Mucosa of gallbladder (tissue), 1 donor: Measurements from ENCODE around the gene TFF2. TPM values are rescaled to one million over a fixed set of nuclear protein-coding genes. Genes with fewer than 3 reads are reported as not detected.

Source experiments
- DNase-seq: peaks from one replicate; pipeline ENCODE4 v3.0.0-alpha.2; 2020; ENCODE audit warnings: low spot score
- total RNA-seq: library from RNA; stranded (reverse); gene quantifications from one replicate; pipeline ENCODE4 v1.2.1, GENCODE V29; 2021
- donor health status: DM: no; HTN: no; CAD: no.

Gene TFF2
- total RNA-seq, 1 donor from 2014 or later = 115 TPM

DNA sequence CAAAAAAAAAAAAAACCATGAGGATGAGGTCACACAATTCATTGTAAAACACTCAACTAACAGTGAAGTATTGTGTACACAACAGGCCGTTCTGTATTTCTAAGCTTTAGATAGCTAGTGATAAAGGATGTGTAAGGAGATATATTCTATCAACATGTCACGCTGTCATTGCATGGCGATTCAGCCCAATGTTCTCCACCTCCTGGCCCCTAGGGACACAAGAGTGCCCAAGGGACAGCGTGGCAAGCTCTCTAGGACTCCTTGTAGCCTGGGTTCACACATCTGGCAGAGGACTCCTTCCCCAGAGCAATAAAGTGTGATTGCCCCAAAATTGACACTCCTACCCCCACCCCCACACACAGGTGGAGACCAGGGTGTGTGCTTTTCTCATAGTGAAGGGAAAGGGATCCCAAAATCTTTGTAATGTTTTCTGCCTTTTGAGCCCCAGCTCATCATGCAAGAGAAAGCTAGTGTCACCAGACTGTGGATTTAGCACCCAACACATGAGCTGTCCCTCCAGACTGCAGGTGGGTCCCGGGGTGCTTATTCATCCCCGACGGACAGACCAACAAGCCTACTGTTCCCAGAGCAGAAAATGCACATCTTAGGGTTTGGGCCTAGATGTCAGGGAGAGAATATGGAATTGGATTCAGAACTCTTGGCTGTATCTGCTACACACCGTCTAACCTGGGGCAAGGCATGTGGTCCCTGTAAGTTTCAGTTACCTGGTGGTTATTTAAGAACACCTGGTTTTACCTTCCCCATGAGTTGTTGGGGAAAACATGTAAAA is 33.6 kb upstream of the TFF2 start:
- no peak for DNase-seq

DNA sequence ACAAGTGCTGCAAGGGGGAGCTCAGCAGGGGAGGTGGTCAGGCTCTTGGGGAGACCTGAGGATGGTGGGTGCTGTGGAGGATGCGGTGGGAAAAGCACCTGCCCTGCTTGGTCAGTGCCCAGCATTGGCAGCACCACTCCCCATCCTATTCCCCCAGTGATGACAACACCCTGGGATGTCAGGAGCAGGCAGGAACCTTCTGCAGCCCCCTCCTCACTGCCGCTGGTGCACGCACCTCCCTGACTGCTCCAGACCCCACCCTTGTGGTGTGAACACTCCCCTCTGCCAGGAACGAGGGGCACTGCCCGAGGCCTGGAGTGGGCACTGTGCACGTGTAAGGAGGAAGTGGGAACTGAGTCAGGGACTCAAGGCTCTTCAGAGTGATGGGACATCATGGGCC is 32.5 kb upstream of the TFF2 start:
- no peak for DNase-seq

DNA sequence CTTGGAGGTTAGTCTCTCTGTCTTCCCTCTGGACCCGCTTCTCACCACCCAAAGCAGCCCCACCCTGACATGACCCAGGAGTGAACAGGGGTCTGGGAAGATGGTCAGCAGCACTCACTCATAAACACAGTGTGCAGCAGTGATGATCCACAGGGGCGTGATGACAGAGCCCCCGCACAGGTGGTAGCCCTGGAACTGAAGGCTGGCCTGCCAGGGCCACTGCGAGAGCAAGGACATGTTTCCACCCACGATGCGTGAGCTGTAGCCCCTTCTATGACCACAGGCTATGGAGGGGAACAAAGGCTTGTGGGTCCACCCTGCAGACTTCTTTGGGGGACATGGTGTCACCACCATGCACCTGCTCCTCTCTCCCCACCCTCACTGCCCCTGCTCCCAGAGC is 32.1 kb upstream of the TFF2 start:
- DNase-seq = no peak

DNA sequence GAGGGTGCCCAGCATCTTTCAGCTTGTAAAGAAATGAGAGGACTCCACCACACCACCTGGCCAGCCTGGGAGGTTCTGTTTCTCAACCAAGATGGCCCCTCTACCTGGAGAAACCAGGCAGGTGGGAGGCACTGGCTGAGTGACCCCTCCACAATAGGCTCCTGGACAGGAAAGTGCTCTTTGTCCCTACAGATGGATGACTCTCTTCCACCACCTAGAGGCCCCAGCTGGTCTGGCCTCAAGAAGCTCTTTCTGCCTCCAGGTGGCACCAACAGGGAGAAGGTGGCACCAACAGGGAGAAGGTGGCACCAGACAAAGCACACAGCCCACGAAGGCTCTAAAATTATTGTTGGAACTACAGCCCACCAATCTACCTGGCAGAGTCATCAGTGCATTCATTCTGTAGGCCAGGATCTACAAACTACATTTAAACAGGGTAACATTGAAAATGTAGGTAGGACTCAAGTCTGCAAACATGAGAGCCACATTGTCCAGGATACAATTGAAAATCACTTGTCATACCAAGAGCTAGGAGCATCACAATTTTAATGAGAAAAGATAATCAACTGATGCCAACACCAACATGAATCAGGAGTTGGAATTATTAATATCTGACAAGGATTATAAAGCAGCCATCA is 30.7 kb upstream of the TFF2 start:
- peak; percentile 77 for DNase-seq

DNA sequence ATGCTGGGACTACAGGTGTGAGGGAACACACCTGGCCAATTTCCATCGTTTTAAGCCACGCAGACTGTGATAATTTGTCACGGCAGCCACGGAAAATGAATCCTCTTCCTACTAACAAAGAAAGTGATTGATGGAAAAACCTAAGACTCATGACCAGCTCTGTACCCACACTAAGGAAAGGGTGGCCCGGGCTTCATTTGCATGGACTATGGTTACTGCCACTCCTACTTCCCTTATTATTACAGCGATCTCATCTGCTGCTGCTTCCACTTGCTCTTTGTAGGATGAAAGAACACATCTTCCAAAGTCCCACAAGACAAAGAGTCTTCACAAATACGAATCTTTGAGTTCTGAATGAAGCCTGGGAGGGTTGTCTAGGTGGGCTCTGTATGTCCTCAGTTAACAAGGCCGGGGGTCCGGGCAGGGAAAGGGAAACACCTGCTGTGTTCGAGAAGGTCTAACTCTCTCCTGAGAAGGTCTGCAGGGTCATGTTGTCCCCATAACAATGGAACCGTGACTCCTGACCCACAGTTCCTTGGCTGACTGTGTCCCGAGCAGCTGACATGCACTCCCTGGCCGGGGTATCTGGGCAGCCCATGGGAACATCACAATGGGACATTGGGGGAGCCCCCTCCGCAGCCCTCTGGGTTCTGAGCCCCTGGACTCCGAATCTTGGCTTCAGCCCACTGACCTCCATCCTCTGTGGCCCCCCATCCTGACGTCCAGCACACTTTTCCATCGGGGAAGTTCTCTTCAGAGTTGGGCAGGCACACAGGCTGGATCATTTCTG is 28.8 kb upstream of the TFF2 start:
- DNase-seq = no peak

DNA sequence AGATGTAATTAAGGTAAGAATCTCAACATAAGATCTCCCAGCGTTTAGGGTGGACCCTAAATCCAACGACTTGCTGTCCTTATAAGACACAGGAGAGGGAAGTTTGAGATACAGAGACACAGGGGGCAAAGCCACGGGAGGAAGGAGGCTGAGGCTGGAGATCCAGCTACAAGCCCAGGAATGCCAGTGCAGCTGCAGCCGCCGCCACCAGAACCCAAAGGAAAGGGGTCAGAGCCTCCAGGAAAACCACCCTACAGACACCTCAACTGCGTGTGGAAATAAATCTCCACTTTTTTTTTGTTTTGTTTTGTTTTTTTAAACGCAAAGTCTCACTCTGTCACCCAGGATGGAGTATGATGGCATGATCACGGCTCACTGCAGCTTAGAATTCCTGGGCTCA is 27.6 kb upstream of the TFF2 start:
- DNase-seq = no peak

DNA sequence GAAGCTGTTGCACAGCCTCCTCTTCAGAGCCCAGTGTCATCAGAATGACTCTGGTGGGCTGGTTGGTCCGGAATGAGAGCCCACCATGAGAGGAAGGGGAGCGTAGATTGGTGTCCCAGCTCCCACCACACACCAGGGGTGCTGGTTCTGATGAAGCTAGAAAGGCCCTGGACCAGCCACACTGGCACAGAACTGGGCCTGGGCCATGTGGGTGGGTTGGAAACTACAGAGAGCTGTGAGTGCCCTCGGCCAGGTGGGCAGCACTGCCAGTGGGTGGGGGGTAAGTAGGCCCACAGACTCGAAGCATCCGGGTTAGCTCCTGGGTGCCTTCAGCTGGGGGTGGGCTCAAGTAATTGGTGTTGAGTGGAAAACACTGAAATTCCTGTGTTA is 27.2 kb upstream of the TFF2 start:
- DNase-seq = no peak

DNA sequence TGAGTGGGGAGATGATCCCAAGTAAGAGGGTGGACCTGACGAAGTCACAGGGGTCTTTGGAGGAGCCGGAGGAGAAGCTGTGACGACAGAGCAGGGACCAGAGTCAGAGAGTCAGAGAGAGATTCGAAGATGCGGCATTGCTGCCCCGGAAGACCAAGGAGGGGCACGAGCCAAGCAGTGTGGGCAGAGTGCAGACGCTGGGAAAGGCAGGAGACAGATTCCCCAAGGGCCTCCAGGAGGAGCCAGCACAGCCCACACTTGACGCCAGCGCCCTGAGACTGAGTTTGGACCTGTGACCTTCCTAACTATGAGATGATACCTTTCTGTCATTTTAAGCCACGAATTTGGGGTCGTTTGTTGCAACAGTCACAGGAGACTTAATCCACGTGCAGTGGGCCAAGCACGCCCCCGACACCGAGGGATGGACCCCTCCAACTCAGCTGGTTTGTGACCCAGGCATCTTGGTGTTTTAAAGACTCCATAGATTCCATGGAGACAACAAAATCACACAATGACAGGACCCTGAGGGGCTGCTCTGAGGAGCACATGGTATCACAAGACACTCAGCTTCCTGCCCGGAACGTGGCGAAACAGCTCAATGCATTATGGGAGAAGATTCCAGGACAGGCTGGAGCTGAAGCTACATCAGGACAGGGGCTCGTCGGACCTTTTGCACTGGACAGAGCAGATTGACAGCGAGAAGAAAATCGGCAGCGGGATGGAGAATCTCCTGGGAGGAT is 26.6 kb upstream of the TFF2 start:
- no peak for DNase-seq

DNA sequence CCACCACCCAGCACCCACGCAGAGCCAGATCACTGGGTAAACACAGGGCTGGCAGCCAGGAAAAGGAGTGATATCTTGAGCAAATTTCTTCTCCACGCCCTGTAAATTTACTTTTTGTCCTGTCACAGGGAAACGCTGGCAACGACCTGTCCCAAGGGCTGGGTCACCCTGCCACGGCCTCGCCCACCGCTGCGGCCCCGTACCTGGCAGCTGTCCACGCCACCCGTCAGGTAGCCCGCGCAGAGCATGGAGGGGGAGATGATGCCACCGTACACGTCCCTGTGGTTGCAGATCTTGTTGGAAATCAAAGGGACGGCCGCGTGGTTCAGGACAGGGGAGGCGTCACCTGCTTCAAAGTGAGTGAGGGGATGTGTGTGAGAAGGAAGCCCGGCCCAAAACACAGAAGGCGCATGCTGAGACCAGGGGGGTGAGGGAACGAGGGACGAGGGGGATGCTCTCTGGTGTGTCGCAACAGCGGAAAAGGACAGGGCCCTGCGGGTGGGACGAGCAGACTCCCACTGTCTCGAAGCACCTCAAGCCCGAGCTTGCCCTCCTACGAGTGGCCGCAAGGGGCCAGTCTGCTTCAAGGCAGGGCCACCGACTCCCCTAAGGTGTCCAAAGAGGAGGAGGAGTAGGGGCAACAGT is 25.7 kb upstream of the TFF2 start:
- DNase-seq = peak; percentile 31

DNA sequence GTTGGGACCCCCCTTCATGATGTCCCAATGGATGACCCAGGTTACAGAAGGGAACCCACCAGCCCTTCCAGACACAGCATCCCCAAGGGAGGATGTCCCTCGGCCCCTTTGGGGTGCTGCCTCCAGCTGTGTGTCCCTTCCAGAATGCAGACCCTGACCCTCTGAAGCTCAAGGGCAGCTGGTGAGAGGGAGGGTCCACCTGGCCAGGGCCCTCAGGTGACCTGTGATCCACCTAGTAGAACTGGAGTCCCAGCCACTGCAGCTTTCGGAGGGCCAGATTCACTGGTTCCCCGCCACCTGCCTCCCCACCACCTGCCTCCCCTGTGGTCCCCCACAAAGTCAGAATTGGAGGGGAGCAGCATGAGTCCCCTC is 25.2 kb upstream of the TFF2 start:
- no peak for DNase-seq

DNA sequence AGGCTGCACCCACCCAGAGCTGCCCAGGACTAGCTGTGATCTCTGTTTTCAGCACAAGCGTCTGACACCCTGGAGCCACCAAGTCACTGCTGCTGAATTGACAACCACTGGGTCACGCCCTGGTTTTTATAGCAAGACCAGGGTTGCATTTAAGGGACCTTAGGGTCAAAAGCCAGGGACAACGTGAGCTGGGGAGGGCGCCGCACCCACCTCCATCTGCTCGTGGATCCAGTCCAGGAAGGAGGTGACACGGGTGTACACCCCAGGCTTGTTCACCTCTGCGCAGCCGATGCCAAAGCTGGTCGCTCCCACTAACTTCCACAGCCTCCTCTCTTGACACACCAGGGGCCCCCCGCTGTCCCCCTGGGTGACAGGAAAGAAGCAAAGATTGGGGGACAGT is 24.7 kb upstream of the TFF2 start:
- no peak for DNase-seq

DNA sequence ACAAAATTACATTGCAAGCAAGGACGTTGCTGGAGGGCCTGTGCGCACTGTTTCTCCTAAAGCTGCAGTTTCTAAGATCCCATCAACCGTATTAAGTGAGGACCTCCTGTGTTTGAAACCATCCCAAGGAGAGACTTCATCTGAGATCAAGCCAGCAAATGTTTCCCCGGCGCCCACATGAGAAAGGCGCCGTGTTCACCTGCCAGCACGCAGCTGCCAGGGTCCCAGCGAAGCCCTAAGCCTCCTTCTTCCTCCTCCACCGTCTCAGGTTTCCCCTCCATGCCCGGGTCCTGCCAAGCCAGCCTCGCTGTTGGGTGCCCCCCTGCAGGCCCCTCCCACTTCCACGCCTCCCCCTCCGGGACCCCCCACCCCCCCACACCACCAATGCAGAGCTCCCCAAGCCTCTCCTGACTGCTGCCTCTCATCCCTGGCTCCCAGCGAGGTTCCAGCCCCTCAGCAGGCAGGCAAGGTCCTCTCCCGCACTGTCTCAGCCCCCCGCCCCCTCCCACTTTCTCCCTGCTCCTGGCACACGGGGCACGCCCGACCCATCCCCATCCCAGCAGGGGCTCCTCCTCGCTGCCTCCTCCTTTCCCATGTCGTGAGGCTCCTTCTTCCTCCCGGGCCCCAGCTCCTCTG is 24.2 kb upstream of the TFF2 start:
- no peak for DNase-seq

DNA sequence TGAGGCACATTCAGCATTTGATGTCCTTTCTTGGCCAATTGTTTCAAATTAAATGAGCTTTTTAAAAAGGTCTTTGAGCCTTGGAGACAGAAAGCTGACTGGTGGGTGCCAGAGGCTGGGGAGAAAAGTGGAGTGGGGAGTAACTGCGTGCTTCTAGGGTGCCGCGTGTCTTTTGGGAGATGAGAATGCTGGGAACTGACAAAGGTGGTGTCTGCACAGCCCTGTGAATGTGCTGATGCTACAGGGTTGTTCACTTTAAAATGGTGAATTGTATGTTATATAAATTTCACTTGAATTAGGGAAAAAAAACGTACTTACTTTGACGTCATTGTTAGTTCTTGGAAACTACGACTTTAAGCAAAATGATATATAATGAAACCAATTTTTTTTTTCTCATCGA is 23.7 kb upstream of the TFF2 start:
- DNase-seq = no peak

DNA sequence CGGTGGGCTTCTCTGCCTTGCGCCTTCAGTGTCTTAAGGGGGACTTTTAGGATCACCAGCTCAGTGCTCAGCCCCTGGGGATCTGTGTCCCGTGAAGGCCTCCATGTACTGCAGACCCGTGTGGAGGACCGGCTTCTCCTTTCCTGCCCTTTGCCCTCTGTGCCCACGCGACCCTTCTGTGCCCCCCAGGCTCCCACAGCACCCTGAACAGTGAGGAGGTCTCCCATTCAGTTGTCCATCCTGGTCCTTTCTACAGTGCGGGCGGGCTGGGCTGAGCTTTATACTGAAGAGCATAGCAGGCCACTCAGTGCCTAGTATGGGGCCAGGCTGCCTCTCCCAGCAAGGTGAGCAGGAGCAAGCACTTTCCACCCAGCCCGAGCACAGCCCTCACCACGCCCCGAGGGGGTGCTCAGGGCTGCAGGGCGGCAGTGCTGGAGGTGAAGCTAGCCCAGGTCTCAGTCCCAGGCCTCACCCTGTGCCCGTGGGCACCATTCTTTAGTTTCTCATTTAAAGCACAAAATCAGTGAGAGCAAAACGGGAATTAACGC is 23.2 kb upstream of the TFF2 start:
- DNase-seq = no peak

DNA sequence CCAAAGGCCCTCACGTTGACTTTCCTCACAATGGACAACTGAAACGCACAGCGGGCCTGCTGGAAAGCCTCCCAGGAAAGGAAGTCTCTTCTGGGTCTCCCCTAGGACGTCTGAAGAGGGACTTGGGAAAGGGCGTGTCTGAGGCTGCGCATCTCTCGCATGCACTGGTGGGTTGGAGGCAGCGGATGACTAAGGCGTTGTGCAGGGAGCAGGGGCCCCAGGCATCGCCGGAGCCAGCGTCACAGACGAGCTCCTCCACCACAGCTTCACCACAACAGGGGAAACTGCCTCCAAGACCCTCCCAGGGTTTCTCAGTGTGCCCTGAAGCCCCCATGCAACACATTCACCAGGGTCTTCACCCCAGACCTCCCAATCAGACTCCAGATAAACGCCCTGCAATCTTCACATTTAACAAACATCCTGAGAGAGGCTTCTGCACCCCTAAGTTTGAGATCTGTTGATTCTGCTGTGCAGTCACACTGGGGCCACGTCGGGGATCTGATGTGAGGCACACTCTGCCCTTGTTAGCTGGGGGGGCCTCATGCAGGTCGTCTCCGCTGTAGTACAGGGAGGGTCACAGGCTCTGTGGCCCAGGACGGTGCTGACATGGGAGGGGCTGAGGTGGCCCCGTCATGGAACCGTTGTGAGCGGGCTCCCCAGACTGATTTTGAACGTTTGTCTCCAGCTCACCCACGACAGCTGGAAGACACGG is 22.6 kb upstream of the TFF2 start:
- no peak for DNase-seq

DNA sequence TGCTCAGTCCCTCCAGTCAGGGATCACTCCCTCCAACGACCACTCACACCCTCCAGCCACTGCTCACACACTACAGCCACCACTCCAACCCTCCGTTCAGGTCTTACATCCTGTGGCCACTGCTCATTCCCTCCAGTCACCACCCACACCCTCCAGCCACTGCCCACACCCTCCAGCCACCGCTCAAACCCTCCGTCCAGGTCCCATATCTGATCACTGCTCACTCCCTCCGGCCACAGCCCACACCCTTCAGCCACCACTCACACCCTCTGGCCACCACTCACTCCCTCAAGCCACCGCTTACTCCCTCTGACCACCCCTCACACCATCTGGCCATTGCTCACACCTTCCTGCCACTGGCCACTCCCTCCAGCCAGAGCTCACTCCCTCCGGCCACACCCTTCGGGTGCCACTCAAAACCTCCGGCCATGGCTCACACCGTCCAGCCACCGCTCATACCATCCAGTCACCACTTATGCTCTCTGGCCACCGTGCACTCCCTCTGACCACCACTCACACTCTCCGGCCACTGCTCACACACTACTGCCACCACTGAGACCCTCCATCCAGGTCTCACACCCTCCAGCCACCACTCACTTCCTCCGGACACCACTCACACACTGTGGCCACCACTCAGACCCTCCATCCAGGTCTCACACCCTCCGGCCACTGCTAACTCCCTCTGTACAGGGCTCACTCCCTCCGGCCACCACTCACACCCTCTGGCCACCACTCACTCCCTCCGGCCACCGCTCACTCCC is 20.3 kb upstream of the TFF2 start:
- DNase-seq = no peak

DNA sequence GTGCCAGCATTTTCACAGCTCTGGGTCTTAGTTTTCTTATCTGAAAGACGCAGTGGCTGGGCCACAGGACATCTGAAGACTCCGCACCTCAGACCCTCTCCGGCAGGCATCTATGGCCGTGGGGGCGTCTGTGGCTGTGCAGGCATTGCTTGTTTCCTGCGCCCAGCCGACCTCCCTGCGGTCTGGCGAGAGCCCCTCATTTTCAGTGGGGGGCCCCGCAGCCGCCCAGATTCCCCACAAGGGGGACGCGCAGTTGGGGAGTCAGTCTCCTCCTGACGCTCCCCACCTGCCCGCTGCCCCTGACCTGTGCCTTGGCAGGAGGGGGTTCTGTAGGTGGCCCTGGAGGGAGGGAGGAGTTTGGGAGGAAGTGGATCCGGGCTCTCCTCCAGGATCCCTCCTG is 19.0 kb upstream of the TFF2 start:
- DNase-seq = no peak

DNA sequence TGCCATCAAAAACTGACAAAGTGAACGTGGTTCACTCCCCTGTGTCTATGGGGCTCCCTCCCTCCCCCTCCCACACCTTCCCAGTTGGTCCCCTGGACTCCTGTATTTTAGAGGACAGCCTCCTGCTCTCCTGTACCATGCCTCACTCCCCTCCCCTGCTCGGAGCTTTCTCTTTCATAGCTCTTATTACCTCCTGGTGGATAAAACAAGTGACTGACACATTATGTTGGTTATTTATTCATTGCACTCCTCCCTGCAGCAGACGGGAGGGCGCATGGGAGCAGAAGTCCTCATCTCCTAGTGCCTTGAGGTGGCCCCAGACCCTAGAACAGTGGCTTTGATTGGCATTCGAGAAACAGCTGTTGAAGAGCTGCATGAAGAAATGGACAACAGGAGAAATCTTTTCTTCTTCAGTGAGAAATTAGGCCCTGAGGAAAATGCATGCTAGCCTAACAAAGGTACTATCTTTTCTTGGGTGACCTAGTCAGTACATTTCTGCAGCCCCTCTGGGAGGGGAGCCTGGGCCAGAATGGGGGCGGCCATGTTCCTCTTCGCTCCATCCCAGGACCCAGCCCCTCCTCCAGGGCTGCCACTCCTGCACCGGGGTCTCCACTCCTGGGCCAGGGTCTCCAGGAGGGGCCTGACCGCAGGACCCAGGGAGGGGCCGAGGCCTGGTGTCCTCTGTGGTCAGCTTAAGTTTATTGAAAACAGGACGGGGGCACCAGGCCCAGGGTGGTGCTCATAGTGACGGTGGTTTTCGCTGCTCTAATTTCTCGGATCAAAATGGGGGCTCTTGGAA is 16.8 kb upstream of the TFF2 start:
- no peak for DNase-seq
